Measurements from ENCODE around the gene CD226.

DNA sequence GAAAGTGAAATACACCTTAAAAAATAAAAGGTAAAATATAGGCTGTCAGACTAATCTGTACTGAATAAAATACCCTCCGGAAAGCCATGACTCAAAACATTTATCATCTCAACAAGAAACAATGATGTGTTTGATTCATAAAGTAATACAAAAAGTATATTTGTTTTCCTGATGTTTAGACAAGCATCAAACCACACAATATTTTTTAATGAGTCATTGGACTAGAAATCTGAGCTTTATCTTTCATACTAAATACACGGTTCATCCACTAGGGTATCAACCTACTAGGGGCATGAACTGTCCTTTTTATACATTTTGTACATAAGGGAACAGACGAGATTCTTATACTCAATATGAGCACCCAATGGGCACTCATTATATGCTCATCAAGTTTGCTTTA is 31.3 kb downstream of the CD226 start:
- TF ChIP-seq ZNF547 (CRISPR knock-in tag; IDR thresholded peaks at IDR 0.05): no peak
- no peak for TF ChIP-seq CTCF (CRISPR knock-in tag; IDR thresholded peaks at IDR 0.05)
- no peak for TF ChIP-seq RAD21 (CRISPR knock-in tag; IDR thresholded peaks at IDR 0.05)
- no peak for TF ChIP-seq DZIP1 (CRISPR knock-in tag; IDR thresholded peaks at IDR 0.05)
- TF ChIP-seq POLR2A (IDR thresholded peaks at IDR 0.05; ENCODE audit: insufficient read depth in 1 of 2, low read depth in 2 of 2, low read length in 2 of 2): no peak
- TF ChIP-seq ZNF235 (CRISPR knock-in tag; IDR thresholded peaks at IDR 0.05; ENCODE audit: borderline replicate concordance): no peak
- TF ChIP-seq ZFY (CRISPR knock-in tag; IDR thresholded peaks at IDR 0.05): no peak
- no peak for TF ChIP-seq ZNF607 (CRISPR knock-in tag; IDR thresholded peaks at IDR 0.05; ENCODE audit: borderline replicate concordance)
- no peak for TF ChIP-seq CREB1 (IDR thresholded peaks at IDR 0.05)
- no peak for TF ChIP-seq CREB1 (CRISPR knock-in tag; IDR thresholded peaks at IDR 0.05)
- TF ChIP-seq XRCC5 (optimal IDR thresholded peaks at IDR 0.05; ENCODE audit: low read length): no peak
- no peak for TF ChIP-seq ZMYM4 (CRISPR knock-in tag; IDR thresholded peaks at IDR 0.05)
